Natural killer cell (primary cell): ENCODE measurements around the gene CACNG4. TPM values are rescaled to one million over a fixed set of nuclear protein-coding genes. Genes with fewer than 3 reads are reported as not detected.

ENCODE experiments used
- ATAC-seq, 3 donors: fragments of 150-1000 bp in 2 of 3; fragments of 200-7000 bp in 1 of 3; cut with Tn5 transposase; 1 replicate in 1 of 3; 2 replicates in 2 of 3; pipeline ENCODE4 v1.10.0; 2021; ENCODE audit warnings: mild to moderate bottlenecking in 2 of 3, moderate library complexity in 2 of 3
- DNase-seq, 2 donors: peaks; one replicate each; pipeline versions ENCODE4 v3.0.0 to v3.0.0-alpha.2; 2013 to 2021; ENCODE audit warnings: mixed read lengths in 1 of 2
- H3K27ac ChIP-seq: one replicate; pipeline ENCODE4 v1.5.1; 2013; ENCODE audit warnings: mild to moderate bottlenecking, low read length
- H3K27me3 ChIP-seq: one replicate; pipeline ENCODE4 v1.6.1; 2013; ENCODE audit warnings: low read length; ENCODE audit not compliant: control insufficient read depth, insufficient read depth
- H3K36me3 ChIP-seq: one replicate; pipeline ENCODE4 v1.6.1; 2013; ENCODE audit warnings: low read length; ENCODE audit not compliant: control insufficient read depth, insufficient read depth
- H3K4me1 ChIP-seq: one replicate; pipeline ENCODE4 v1.6.1; 2013; ENCODE audit warnings: low read length; ENCODE audit not compliant: control insufficient read depth, insufficient read depth
- H3K4me3 ChIP-seq: one replicate; pipeline ENCODE4 v1.5.1; 2013; ENCODE audit warnings: low read length
- H3K9me3 ChIP-seq: one replicate; pipeline ENCODE4 v1.6.1; 2013; ENCODE audit warnings: low read length; ENCODE audit not compliant: control insufficient read depth, insufficient read depth
- H3K27ac Mint-ChIP-seq, 2 donors: one replicate each; pipeline ENCODE4 v1.8.0; 2022; ENCODE audit warnings: mild to moderate bottlenecking in 2 of 2, mixed read lengths in 2 of 2, moderate library complexity in 1 of 2
- H3K27me3 Mint-ChIP-seq, 2 donors: one replicate each; pipeline ENCODE4 v1.8.0; 2022; ENCODE audit warnings: low read depth in 2 of 2, mixed read lengths in 2 of 2
- H3K36me3 Mint-ChIP-seq: one replicate; pipeline ENCODE4 v1.8.0; 2022; ENCODE audit warnings: mixed read lengths
- H3K4me1 Mint-ChIP-seq, 2 donors: one replicate each; pipeline ENCODE4 v1.8.0; 2022; ENCODE audit warnings: mixed read lengths in 2 of 2
- H3K4me3 Mint-ChIP-seq: one replicate; pipeline ENCODE4 v1.8.0; 2022; ENCODE audit warnings: mild to moderate bottlenecking, moderate library complexity, mixed read lengths
- H3K9me3 Mint-ChIP-seq, 2 donors: one replicate each; pipeline ENCODE4 v1.8.0; 2022; ENCODE audit warnings: mixed read lengths in 2 of 2
- WGBS: methylation state at CpG from one replicate; pipeline ENCODE4 v1.1.7; 2013; ENCODE audit warnings: missing lambda C conversion rate; ENCODE audit not compliant: insufficient coverage; 5-methylcytosine and 5-hydroxymethylcytosine counted together
- intact Hi-C: fragments of 100-400 bp; cut with micrococcal nuclease; formaldehyde crosslinking; loops from one replicate; pipeline ENCODE4 v1.14.2; 2022
- total RNA-seq, 4 donors: library from RNA; stranded (reverse); fragments of 120-200 nt in 1 of 4; gene quantifications; one replicate each; pipeline versions ENCODE4 v1.2.3 to v1.2.4, GENCODE V29; 2013 to 2022
- TF ChIP-seq, protein P1 (sequence below): fragments of 200-600 bp; IDR thresholded peaks from one replicate; pipeline ENCODE4 v1.8.0; 2022; ENCODE audit warnings: antibody characterized with exemption

CACNG4 gene
- total RNA-seq, 3 donors from 2014 or later (not counting 1 experiment from before 2014, with no cell fraction given): not detected

DNA sequence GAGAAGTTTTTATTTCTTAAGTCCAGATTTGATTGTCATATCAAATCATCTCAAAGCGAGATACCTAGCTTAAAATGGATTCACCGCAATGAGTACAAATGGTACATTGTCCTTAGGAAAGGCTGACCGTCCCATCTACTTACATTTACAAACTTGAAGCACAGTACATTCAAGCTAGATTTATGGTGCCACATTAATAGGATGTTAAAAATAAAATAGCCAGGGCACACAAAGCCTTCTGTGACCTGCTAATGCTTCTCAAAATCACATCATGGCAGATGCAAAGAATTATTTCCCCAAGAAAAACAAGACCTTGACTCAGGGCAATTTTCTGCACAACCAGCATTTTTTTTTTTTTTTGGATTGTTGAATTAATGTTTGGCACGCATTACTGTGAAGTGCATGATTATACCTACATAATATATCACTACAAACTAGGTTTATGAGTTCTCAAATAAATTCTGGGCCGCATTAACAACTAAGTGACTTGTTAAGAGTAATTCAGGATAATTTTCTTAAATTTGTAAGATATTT is 105.2 kb downstream of the CACNG4 start:
- TF ChIP-seq, protein P1, sequence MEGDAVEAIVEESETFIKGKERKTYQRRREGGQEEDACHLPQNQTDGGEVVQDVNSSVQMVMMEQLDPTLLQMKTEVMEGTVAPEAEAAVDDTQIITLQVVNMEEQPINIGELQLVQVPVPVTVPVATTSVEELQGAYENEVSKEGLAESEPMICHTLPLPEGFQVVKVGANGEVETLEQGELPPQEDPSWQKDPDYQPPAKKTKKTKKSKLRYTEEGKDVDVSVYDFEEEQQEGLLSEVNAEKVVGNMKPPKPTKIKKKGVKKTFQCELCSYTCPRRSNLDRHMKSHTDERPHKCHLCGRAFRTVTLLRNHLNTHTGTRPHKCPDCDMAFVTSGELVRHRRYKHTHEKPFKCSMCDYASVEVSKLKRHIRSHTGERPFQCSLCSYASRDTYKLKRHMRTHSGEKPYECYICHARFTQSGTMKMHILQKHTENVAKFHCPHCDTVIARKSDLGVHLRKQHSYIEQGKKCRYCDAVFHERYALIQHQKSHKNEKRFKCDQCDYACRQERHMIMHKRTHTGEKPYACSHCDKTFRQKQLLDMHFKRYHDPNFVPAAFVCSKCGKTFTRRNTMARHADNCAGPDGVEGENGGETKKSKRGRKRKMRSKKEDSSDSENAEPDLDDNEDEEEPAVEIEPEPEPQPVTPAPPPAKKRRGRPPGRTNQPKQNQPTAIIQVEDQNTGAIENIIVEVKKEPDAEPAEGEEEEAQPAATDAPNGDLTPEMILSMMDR: no peak
- DNase-seq (no peak), ATAC-seq (no peak)
- peaks cover 6 to 18% of the 10 kb centered on the region in 2 donors for H3K4me1 Mint-ChIP-seq
- H3K9me3 Mint-ChIP-seq: no peaks in the 10 kb centered on the region
- no peaks in the 10 kb centered on the region for H3K27me3 Mint-ChIP-seq
- intact Hi-C loops: no loop called here
- no peak overlapping the region for H3K4me3 Mint-ChIP-seq
- 100% methylated on average over 3 of the region's 5 CpGs for WGBS
- Histone ChIP-seq H3K4me3 (no peak overlapping the region), H3K9me3 (no peaks in the 10 kb centered on the region), H3K36me3 (peaks cover 14% of the 10 kb centered on the region), H3K27me3 (no peaks in the 10 kb centered on the region), H3K27ac (no peak overlapping the region), H3K4me1 (no peaks in the 10 kb centered on the region)
- no peaks in the 10 kb centered on the region for H3K36me3 Mint-ChIP-seq
- H3K27ac Mint-ChIP-seq: peak overlapping the region in 1 of 2 donors; percentile 65

DNA sequence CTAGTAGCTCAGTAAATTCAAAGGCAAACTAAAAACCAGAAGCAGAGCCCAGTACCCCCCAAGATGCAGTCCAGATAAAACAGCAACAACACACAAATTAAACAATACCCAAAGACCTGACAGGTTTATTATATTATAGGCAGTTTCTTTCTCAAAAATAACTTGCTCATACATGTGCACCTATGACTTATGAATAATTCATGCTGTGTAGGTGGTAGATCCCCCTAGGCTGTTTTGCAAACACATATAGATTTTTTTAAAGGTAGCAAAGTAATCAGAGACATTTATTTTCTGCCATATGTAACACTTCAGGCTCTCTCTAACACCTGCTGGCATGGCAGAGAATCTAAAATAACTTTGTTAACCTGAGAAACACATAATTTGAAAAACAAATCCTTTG is 107.1 kb downstream of the CACNG4 start:
- DNase-seq: no peak
- peak overlapping the region; percentile 49 to 65 for H3K27ac Mint-ChIP-seq
- TF ChIP-seq, protein P1: no peak
- H3K4me3 Mint-ChIP-seq: no peak overlapping the region
- peaks cover 6 to 14% of the 10 kb centered on the region in 2 donors for H3K4me1 Mint-ChIP-seq
- no peaks in the 10 kb centered on the region for H3K36me3 Mint-ChIP-seq
- no peaks in the 10 kb centered on the region for H3K9me3 ChIP-seq
- no peak overlapping the region for H3K27ac ChIP-seq
- H3K36me3 ChIP-seq: peaks cover 28% of the 10 kb centered on the region
- no peak overlapping the region for H3K4me3 ChIP-seq
- H3K9me3 Mint-ChIP-seq: no peaks in the 10 kb centered on the region
- intact Hi-C loops: no loop called here
- no peak for ATAC-seq
- H3K27me3 Mint-ChIP-seq: no peaks in the 10 kb centered on the region
- no peaks in the 10 kb centered on the region for H3K27me3 ChIP-seq
- no peaks in the 10 kb centered on the region for H3K4me1 ChIP-seq

DNA sequence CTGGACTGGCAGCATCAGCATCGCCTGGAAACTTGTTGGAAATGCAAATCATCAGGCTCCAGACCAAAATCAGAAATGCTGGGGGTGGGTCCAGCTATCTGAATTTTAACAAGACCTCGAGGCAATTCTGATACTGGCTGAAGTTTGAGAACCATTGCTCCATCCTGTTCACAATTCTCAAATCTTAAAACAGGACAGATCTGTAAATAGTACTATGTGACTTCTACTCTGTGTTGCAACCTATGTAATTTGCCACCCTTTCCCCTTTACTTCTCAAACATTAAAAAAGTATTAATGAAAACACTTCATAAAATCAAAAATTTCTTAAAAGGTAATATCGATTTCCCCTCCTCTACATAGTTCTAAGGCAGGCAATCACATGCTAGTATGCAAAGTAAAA is 108.4 kb downstream of the CACNG4 start:
- peaks cover 38% of the 10 kb centered on the region for H3K36me3 ChIP-seq
- no peaks in the 10 kb centered on the region for H3K9me3 Mint-ChIP-seq
- intact Hi-C loops: no loop called here
- H3K36me3 Mint-ChIP-seq: no peaks in the 10 kb centered on the region
- peaks cover 6 to 12% of the 10 kb centered on the region in 2 donors for H3K4me1 Mint-ChIP-seq
- H3K27me3 Mint-ChIP-seq: no peaks in the 10 kb centered on the region
- no peaks in the 10 kb centered on the region for H3K9me3 ChIP-seq
- TF ChIP-seq, protein P1: no peak
- no peaks in the 10 kb centered on the region for H3K27me3 ChIP-seq
- no peak overlapping the region for H3K4me3 ChIP-seq
- no peak overlapping the region for H3K27ac ChIP-seq
- no peaks in the 10 kb centered on the region for H3K4me1 ChIP-seq
- ATAC-seq (no peak), DNase-seq (no peak)
- peak overlapping the region in 1 of 2 donors; percentile 13 for H3K27ac Mint-ChIP-seq
- no peak overlapping the region for H3K4me3 Mint-ChIP-seq
- 91% methylated on average over 2 of the region's 3 CpGs for WGBS

DNA sequence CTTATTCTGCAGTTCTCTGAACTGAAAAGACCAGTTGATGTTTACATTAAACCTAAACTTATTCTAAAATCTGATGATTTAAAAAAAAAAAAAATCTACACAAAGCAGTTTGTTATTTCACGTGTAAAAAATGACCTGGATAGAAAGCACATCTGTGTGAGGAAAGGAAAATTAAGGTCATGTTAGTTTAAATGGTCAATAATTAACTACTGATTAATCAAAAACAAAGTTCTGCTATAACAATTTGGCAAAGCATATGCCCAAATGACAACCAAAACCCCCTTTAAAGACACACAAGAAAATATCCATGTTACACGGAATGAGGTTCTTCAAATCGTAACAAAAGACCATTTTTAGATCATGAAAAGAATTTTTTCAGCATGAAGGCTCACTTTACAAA is 110.3 kb downstream of the CACNG4 start:
- Histone ChIP-seq H3K9me3 (no peaks in the 10 kb centered on the region), H3K4me3 (no peak overlapping the region), H3K27me3 (no peaks in the 10 kb centered on the region), H3K36me3 (peaks cover 46% of the 10 kb centered on the region), H3K27ac (no peak overlapping the region), H3K4me1 (no peaks in the 10 kb centered on the region)
- DNase-seq (no peak), ATAC-seq (no peak)
- Mint-ChIP-seq H3K9me3 (no peaks in the 10 kb centered on the region), H3K27me3 (no peaks in the 10 kb centered on the region), H3K27ac (peak overlapping the region in 1 of 2 donors; percentile 26), H3K4me3 (no peak overlapping the region), H3K4me1 (peaks cover 0 to 20% of the 10 kb centered on the region in 2 donors), H3K36me3 (no peaks in the 10 kb centered on the region)
- intact Hi-C loops: no loop called here
- TF ChIP-seq, protein P1: no peak
- WGBS: 100% methylated on average over 2 of the region's 3 CpGs
